OCI-LY7 (cell line): ENCODE measurements around the gene FIG4. TPM values are rescaled to one million over a fixed set of nuclear protein-coding genes. Genes with fewer than 3 reads are reported as not detected.

Source experiments
- BruUV-seq: library from RNA; stranded (reverse); fragments of 400-500 nt; replicated peaks from 2 replicates; lab custom pipeline; 2021; lab: Mats Ljungman, UMichigan
- CTCF ChIA-PET: fragments of 300-600 bp; sonication (Branson Sonifier 250); formaldehyde crosslinking; loops from one replicate; lab custom pipeline; 2022; ENCODE audit warnings: antibody characterized with exemption; ENCODE audit not compliant: unreplicated experiment; lab: Charles Lee
- POLR2A ChIA-PET: fragments of 300-600 bp; sonication (Branson Sonifier 250); formaldehyde crosslinking; loops from one replicate; lab custom pipeline; 2022; ENCODE audit warnings: antibody characterized with exemption; lab: Charles Lee
- DNase-seq: peaks from one replicate; pipeline ENCODE4 v3.0.0-alpha.2; 2015; ENCODE audit warnings: low spot score
- H2AFZ ChIP-seq: fragments of 200-600 bp; sonication (generic), shearing (Covaris generic); 2 replicates; pipeline ENCODE4 v1.6.1; 2014; ENCODE audit warnings: mild to moderate bottlenecking, antibody characterized with exemption, low read length, moderate library complexity
- H3K27ac ChIP-seq: fragments of 200-600 bp; sonication (generic); 2 replicates; pipeline ENCODE4 v1.5.1; 2014; ENCODE audit warnings: mixed run types, low read depth, mild to moderate bottlenecking, moderate library complexity, low read length, inconsistent platforms; ENCODE audit not compliant: poor library complexity, severe bottlenecking
- H3K36me3 ChIP-seq: fragments of 200-600 bp; sonication (generic); 2 replicates; pipeline ENCODE4 v1.6.1; 2014; ENCODE audit warnings: mild to moderate bottlenecking, antibody characterized with exemption, low read length, moderate library complexity, mixed read lengths; ENCODE audit not compliant: insufficient read depth
- H3K4me1 ChIP-seq: fragments of 200-600 bp; sonication (generic); 2 replicates; pipeline ENCODE4 v1.5.1; 2014; ENCODE audit warnings: mild to moderate bottlenecking, low read length; ENCODE audit not compliant: insufficient read depth, poor library complexity, severe bottlenecking
- H3K4me2 ChIP-seq: fragments of 200-600 bp; sonication (generic); 2 replicates; pipeline ENCODE4 v1.6.1; 2014; ENCODE audit warnings: mild to moderate bottlenecking, low read length
- H3K4me3 ChIP-seq: fragments of 200-600 bp; sonication (generic); 2 replicates; pipeline ENCODE4 v1.5.1; 2014; ENCODE audit warnings: mild to moderate bottlenecking, low read depth, low read length; ENCODE audit not compliant: poor library complexity, severe bottlenecking
- H3K79me2 ChIP-seq: fragments of 200-600 bp; sonication (generic); 2 replicates; pipeline ENCODE4 v1.6.1; 2016; ENCODE audit warnings: low read depth, mild to moderate bottlenecking, low read length, moderate library complexity, mixed read lengths; ENCODE audit not compliant: insufficient read depth
- H3K9me2 ChIP-seq: fragments of 200-600 bp; sonication (generic); 2 replicates; pipeline ENCODE4 v1.6.1; 2016; ENCODE audit warnings: mild to moderate bottlenecking, low read length, mixed read lengths; ENCODE audit not compliant: insufficient read depth
- H3K9me3 ChIP-seq: fragments of 200-600 bp; sonication (generic); 2 replicates; pipeline ENCODE4 v1.6.1; 2014; ENCODE audit warnings: mild to moderate bottlenecking, mixed run types, low read length, mixed read lengths
- H4K20me1 ChIP-seq: fragments of 200-600 bp; sonication (generic); 2 replicates; pipeline ENCODE4 v1.6.1; 2014; ENCODE audit warnings: mild to moderate bottlenecking, antibody characterized with exemption, low read length, moderate library complexity, mixed read lengths; ENCODE audit not compliant: insufficient read depth
- EZH2phosphoT487 ChIP-seq: fragments of 200-600 bp; sonication (generic); IDR thresholded peaks from 2 replicates; pipeline ENCODE4 v1.6.1; 2018; ENCODE audit warnings: low read depth, borderline replicate concordance, mild to moderate bottlenecking, mixed run types, antibody characterized with exemption, low read length, moderate library complexity, mixed read lengths
- intact Hi-C: fragments of 100-400 bp; cut with micrococcal nuclease; formaldehyde crosslinking; loops from one replicate; pipeline ENCODE4 v1.10.0; 2022; ENCODE audit not compliant: unreplicated experiment
- total RNA-seq, 2 experiments: library from RNA; depleted of rRNA in 1 of 2; stranded (reverse); fragments of >200 nt in 1 of 2; shearing (Covaris generic) in 1 of 2; gene quantifications; 2 replicates each; pipeline ENCODE4 v1.2.3, GENCODE V29; 2014 to 2022
- TF ChIP-seq, protein P1 (sequence below): fragments of 200-600 bp; sonication (generic); conservative IDR thresholded peaks from 2 replicates; pipeline ENCODE4 v1.5.1; 2014; ENCODE audit warnings: mild to moderate bottlenecking, antibody characterized with exemption, low read length, moderate library complexity, mixed read lengths

The FIG4 gene
- total RNA-seq, 2 experiments from 2014 or later, result 13.3 to 22.9 TPM

DNA sequence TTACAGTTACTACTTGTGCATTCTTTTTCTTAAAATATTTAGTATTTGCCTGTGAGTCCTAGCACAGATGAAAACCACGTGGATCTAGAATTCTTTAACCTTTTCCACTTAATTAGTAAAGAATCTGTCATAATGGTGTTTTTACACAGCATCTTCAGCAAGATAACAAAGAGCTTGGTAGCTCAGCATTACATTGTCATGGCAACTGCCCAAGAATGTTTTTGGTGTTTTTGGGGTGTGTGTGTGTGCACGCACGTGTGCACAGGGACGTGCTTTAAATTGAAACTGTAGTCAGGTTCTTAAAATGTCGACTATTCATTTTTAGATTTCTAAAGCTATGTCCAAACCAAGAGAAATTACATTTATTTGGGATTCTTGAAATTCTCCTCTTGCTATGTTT lies 108.0 kb downstream of the FIG4 start:
- TF ChIP-seq, protein P1, sequence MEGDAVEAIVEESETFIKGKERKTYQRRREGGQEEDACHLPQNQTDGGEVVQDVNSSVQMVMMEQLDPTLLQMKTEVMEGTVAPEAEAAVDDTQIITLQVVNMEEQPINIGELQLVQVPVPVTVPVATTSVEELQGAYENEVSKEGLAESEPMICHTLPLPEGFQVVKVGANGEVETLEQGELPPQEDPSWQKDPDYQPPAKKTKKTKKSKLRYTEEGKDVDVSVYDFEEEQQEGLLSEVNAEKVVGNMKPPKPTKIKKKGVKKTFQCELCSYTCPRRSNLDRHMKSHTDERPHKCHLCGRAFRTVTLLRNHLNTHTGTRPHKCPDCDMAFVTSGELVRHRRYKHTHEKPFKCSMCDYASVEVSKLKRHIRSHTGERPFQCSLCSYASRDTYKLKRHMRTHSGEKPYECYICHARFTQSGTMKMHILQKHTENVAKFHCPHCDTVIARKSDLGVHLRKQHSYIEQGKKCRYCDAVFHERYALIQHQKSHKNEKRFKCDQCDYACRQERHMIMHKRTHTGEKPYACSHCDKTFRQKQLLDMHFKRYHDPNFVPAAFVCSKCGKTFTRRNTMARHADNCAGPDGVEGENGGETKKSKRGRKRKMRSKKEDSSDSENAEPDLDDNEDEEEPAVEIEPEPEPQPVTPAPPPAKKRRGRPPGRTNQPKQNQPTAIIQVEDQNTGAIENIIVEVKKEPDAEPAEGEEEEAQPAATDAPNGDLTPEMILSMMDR, result no peak
- TF ChIP-seq EZH2phosphoT487, result no peak
- no peak overlapping the region for H2AFZ ChIP-seq
- no peaks in the 10 kb centered on the region for H3K36me3 ChIP-seq
- H3K4me2 ChIP-seq, result no peak overlapping the region
- no TSS peak for BruUV-seq
- intact Hi-C loops, result no loop called here
- no peak for DNase-seq
- ChIA-PET POLR2A (interaction anchor here (0.6 kb wide), 1 partner anchor 718 kb away, joined by 4 read pairs; no protein-coding TSS in a partner anchor), CTCF (no interaction called here)
- no peaks in the 10 kb centered on the region for H3K9me3 ChIP-seq
- no peaks in the 10 kb centered on the region for H3K79me2 ChIP-seq
- no peak overlapping the region for H3K4me3 ChIP-seq
- H3K9me2 ChIP-seq, result no peaks in the 10 kb centered on the region
- H4K20me1 ChIP-seq, result no peaks in the 10 kb centered on the region
- H3K4me1 ChIP-seq, result peaks cover 11% of the 10 kb centered on the region
- H3K27ac ChIP-seq, result no peak overlapping the region

GRCh38 chr6:109799664-109800063 lies 108.6 kb downstream of the FIG4 start:
- no TSS peak for BruUV-seq

GRCh38 chr6:109800771-109801170 lies 109.7 kb downstream of the FIG4 start:
- POLR2A ChIA-PET, result no interaction called here
- Histone ChIP-seq H3K9me2 (no peaks in the 10 kb centered on the region), H3K4me2 (no peak overlapping the region), H3K27ac (no peak overlapping the region), H3K36me3 (no peaks in the 10 kb centered on the region), H3K4me1 (no peaks in the 10 kb centered on the region), H3K9me3 (no peaks in the 10 kb centered on the region), H3K79me2 (no peaks in the 10 kb centered on the region), H4K20me1 (no peaks in the 10 kb centered on the region), H2AFZ (no peak overlapping the region), H3K4me3 (no peak overlapping the region)
- no peak for DNase-seq
- CTCF ChIA-PET, result no interaction called here
- BruUV-seq, result no TSS peak
- no peak for TF ChIP-seq EZH2phosphoT487
- TF ChIP-seq, protein P1, result no peak
- intact Hi-C loops, result no loop called here

More at GRCh38 chr6:109799664-109800063, 108.6 kb downstream of the FIG4 start:
- Histone ChIP-seq H3K27ac (no peak overlapping the region), H4K20me1 (no peaks in the 10 kb centered on the region), H3K4me2 (no peak overlapping the region), H3K9me2 (no peaks in the 10 kb centered on the region), H3K4me1 (peaks cover 6% of the 10 kb centered on the region), H3K36me3 (no peaks in the 10 kb centered on the region), H3K9me3 (no peaks in the 10 kb centered on the region), H3K4me3 (no peak overlapping the region), H3K79me2 (no peaks in the 10 kb centered on the region), H2AFZ (no peak overlapping the region)
- DNase-seq, result no peak
- intact Hi-C loops, result no loop called here
- no peak for TF ChIP-seq EZH2phosphoT487
- TF ChIP-seq, protein P1, result no peak
- CTCF ChIA-PET, result no interaction called here
- POLR2A ChIA-PET, result interaction anchor here (0.6 kb wide), 1 partner anchor 718 kb away, joined by 4 read pairs; no protein-coding TSS in a partner anchor
